ENCODE results near the gene ARMCX5.

ARMCX5 gene

GRCh38 chrX:102652031-102652688, 52.8 kb downstream of the ARMCX5 start:
- ChIA-PET POLR2A (no interaction called here), CTCF (interaction anchor here (1.0 kb wide), 1 partner anchor 107 kb away, joined by 4 read pairs; no protein-coding TSS in a partner anchor)
- no peaks in the 10 kb centered on the region for H3K36me3 ChIP-seq (ENCODE audit: control insufficient read depth in 2 of 2, insufficient read depth in 1 of 2, low read length in 2 of 2)
- TF ChIP-seq, protein P1, sequence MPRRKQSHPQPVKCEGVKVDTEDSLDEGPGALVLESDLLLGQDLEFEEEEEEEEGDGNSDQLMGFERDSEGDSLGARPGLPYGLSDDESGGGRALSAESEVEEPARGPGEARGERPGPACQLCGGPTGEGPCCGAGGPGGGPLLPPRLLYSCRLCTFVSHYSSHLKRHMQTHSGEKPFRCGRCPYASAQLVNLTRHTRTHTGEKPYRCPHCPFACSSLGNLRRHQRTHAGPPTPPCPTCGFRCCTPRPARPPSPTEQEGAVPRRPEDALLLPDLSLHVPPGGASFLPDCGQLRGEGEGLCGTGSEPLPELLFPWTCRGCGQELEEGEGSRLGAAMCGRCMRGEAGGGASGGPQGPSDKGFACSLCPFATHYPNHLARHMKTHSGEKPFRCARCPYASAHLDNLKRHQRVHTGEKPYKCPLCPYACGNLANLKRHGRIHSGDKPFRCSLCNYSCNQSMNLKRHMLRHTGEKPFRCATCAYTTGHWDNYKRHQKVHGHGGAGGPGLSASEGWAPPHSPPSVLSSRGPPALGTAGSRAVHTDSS (tag by site-specific recombination; IDR thresholded peaks at IDR 0.05) = no peak
- TF ChIP-seq ZNF335 (tag by site-specific recombination; conservative IDR thresholded peaks at IDR 0.05) (peak; percentile 59), ZBTB17 (tag by site-specific recombination; IDR thresholded peaks at IDR 0.05) (no peak)
- no peaks in the 10 kb centered on the region for H3K9me3 ChIP-seq (ENCODE audit: control insufficient read depth, insufficient read depth, low read depth, low read length)
- no peaks in the 10 kb centered on the region for H3K4me1 ChIP-seq (ENCODE audit: control insufficient read depth, insufficient read depth, low read length)
- H3K27ac ChIP-seq (ENCODE audit: extremely low read depth, low read depth, low read length) = no peak overlapping the region
- H3K4me3 ChIP-seq (ENCODE audit: low read depth, low read length) = peak overlapping the region; percentile 38
